IPS DF 4.7 (cell line): ENCODE data around the gene NFIC.
"Not testable (repeated sequence)": the region's sequence is repeated elsewhere in the genome, so short reads cannot be mapped to it uniquely, and the experiment has no call there.

ENCODE experiments used
- DNase-seq: peaks from one replicate; pipeline ENCODE4 v3.0.0-alpha.2; 2013; ENCODE audit warnings: low spot score; ENCODE audit errors: extremely low read depth

The NFIC gene

GRCh38 chr19:3372413-3372812 lies 6.0 kb downstream of the NFIC start:
- no peak for DNase-seq

- no peak for DNase-seq
These were observed 7.6 kb downstream of the NFIC start for GRCh38 chr19:3373971-3374368.

- DNase-seq: no peak
These were observed 8.2 kb downstream of the NFIC start for GRCh38 chr19:3374369-3375112.

- DNase-seq: no peak
These were observed 9.1 kb downstream of the NFIC start for GRCh38 chr19:3375221-3376090.

- DNase-seq: not testable (repeated sequence)
These were observed 9.7 kb downstream of the NFIC start for GRCh38 chr19:3376091-3376455.

GRCh38 chr19:3378352-3379150 lies 12.2 kb downstream of the NFIC start:
- DNase-seq: no peak

GRCh38 chr19:3380829-3381228 lies 14.4 kb downstream of the NFIC start:
- DNase-seq: no peak

- DNase-seq: no peak
These were observed 15.5 kb downstream of the NFIC start for GRCh38 chr19:3381701-3382372.

GRCh38 chr19:3382460-3383100 lies 16.2 kb downstream of the NFIC start:
- DNase-seq: no peak

- no peak for DNase-seq
These were observed 16.8 kb downstream of the NFIC start for GRCh38 chr19:3383121-3383722.

- DNase-seq: no peak
These were observed 20.3 kb downstream of the NFIC start for GRCh38 chr19:3386447-3387234.

GRCh38 chr19:3387645-3388589 lies 21.5 kb downstream of the NFIC start:
- no peak for DNase-seq

GRCh38 chr19:3389446-3389778 lies 23.0 kb downstream of the NFIC start:
- no peak for DNase-seq

GRCh38 chr19:3389876-3390371 lies 23.5 kb downstream of the NFIC start:
- no peak for DNase-seq

- not testable (repeated sequence) for DNase-seq
These were observed 25.5 kb downstream of the NFIC start for GRCh38 chr19:3391911-3392310.

GRCh38 chr19:3392480-3392879 lies 26.1 kb downstream of the NFIC start:
- no peak for DNase-seq

- no peak for DNase-seq
These were observed 30.5 kb downstream of the NFIC start for GRCh38 chr19:3396881-3397265.

- no peak for DNase-seq
These were observed 31.1 kb downstream of the NFIC start for GRCh38 chr19:3397266-3398022.
